Endometrial microvascular endothelial cells (primary cell): Measurements from ENCODE around the gene CLK2. TPM values are rescaled to one million over a fixed set of nuclear protein-coding genes. Genes with fewer than 3 reads are reported as not detected.

Experiments used
- in situ Hi-C: cut with HindIII; loops from 2 replicates; pipeline ENCODE4 v1.10.0; 2017; ENCODE audit warnings: low sequenced_read_pairs, low pct_unique_long_range_greater_than_20kb; ENCODE audit errors: inconsistent ontology term
- total RNA-seq: library from RNA; depleted of rRNA; stranded (reverse); fragments of >200 nt; gene quantifications from one replicate; pipeline ENCODE4 v1.2.3, GENCODE V29; 2015; ENCODE audit errors: inconsistent ontology term

Gene CLK2
- 33.1 TPM for total RNA-seq

GRCh38 chr1:155273343-155274245, at the start of gene CLK2:
TSS of gene CLK2 (minus strand) at chr1:155273504. CDS start at chr1:155270977, 2,527 bp downstream.
- in situ Hi-C loops: no loop called here

GRCh38 chr1:155322571-155322952, 49.3 kb upstream of the CLK2 start:
- in situ Hi-C loops: no loop called here

GRCh38 chr1:155321639-155322503, 48.6 kb upstream of the CLK2 start:
- in situ Hi-C loops: no loop called here

- in situ Hi-C loops: no loop called here
Observed at GRCh38 chr1:155320661-155321617, 47.6 kb upstream of the CLK2 start, which contains the start of gene RUSC1. TSS of gene RUSC1 (plus strand) at chr1:155320894. CDS start at chr1:155321774, 880 bp downstream.

GRCh38 chr1:155320252-155320651, 46.9 kb upstream of the CLK2 start:
- in situ Hi-C loops: no loop called here

GRCh38 chr1:155319536-155319935, 46.2 kb upstream of the CLK2 start:
- in situ Hi-C loops: no loop called here

GRCh38 chr1:155318082-155318481, 44.8 kb upstream of the CLK2 start:
- in situ Hi-C loops: no loop called here

GRCh38 chr1:155316922-155317321, 43.6 kb upstream of the CLK2 start:
- in situ Hi-C loops: no loop called here

GRCh38 chr1:155313261-155313660, 40.0 kb upstream of the CLK2 start:
- in situ Hi-C loops: no loop called here

- in situ Hi-C loops: no loop called here
Observed at GRCh38 chr1:155309423-155310021, 36.2 kb upstream of the CLK2 start.

- in situ Hi-C loops: no loop called here
Observed at GRCh38 chr1:155308493-155309422, 35.5 kb upstream of the CLK2 start, which contains the start of gene FDPS. TSS of gene FDPS (plus strand) at chr1:155308866. CDS start at chr1:155309790, 924 bp downstream.

GRCh38 chr1:155307247-155307740, 34.0 kb upstream of the CLK2 start:
- in situ Hi-C loops: no loop called here

- in situ Hi-C loops: no loop called here
Observed at GRCh38 chr1:155305881-155306391, 32.6 kb upstream of the CLK2 start.

GRCh38 chr1:155304558-155305063, 31.3 kb upstream of the CLK2 start:
- in situ Hi-C loops: no loop called here

- in situ Hi-C loops: no loop called here
Observed at GRCh38 chr1:155301342-155301841, 28.1 kb upstream of the CLK2 start, which contains the start of gene PKLR. TSS of gene PKLR (minus strand) at chr1:155301438. CDS start at chr1:155301395, 43 bp downstream.
